NCI-H1092 treated with DMSO at 0.1 percent for 48 hours (cell line): ENCODE measurements around the gene MARCHF9.
"Not testable (repeated sequence)": the region's sequence is repeated elsewhere in the genome, so short reads cannot be mapped to it uniquely, and the experiment has no call there.

Source experiments
- DNase-seq: peaks from one replicate; lab custom pipeline; 2025; lab: John Stamatoyannopoulos, UW

MARCHF9 gene

DNA sequence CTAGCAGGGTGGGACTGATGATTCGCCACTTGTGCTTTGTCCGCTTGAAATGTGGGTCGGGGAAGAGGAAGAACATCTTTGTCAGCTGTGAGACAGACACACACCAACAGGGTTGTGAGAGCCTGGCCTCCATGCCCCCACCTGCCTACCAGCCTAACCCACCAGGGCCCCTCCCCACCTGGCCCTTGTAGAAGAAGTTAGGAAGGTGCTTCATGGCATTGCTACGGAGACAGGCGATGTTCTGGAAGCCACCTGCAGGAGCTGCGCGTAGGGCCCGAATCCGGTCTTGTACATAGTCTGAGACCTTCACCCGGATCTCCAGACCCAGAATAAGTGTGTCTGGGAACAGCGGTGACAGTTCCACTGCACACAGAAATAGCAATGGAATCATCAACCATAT, 14.7 kb downstream of the MARCHF9 start:
- no peak for DNase-seq

DNA sequence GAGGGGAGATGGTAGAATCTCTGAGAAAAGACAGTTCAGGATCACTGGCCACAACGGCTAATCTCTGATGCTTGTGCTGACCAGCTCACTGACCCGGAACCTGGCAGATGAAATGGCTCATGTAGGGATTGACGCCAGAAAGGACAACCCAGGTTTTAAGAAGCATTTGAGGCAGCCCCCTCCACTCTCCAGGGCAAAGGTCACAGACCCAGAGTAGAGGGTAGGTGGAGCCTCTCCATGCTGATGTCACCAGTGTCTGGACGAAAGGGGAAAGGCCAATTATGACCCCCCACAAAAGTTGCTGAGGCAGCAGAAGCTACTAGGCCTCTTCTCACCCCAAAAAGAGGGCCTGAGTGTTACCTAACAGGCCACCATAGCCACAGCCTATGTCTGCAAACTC, 15.8 kb downstream of the MARCHF9 start:
- no peak for DNase-seq

DNA sequence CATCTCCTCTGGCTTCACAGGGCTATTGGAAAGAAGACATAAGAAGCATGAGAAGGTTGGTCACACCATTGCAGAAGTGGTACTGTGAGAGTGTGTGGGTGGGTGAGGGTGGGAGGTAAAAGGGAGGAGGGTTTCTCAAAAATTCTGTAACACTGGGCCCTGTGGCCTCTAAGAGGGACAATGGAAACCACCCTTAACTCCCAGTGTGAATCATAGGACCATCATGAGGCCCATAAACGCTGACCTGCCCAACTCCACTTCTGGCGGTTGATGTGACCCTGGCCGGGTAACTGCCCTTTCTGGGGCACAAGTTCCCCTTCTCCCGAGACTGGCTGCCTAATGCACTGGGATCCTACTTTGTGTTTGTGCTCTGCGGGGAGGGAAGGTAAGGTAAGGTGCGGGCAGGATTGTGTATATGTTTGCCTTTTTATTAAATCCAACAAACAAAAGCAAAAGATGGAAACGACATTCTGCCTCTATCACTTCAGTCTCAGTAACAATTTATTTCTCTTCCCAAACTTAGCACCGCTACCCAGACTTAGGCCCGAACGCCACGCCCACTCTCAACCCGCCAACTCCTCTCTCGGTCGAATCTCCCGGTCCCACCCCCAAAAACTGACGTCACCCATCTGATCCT, 16.5 kb downstream of the MARCHF9 start:
- peak; percentile 65 for DNase-seq

GRCh38 chr12:57771873-57772428, 17.0 kb downstream of the MARCHF9 start, which contains the start of gene METTL1:
TSS of gene METTL1 (minus strand) at chr12:57772105. CDS start at chr12:57772083, 22 bp downstream.
- peak; percentile 84 for DNase-seq

DNA sequence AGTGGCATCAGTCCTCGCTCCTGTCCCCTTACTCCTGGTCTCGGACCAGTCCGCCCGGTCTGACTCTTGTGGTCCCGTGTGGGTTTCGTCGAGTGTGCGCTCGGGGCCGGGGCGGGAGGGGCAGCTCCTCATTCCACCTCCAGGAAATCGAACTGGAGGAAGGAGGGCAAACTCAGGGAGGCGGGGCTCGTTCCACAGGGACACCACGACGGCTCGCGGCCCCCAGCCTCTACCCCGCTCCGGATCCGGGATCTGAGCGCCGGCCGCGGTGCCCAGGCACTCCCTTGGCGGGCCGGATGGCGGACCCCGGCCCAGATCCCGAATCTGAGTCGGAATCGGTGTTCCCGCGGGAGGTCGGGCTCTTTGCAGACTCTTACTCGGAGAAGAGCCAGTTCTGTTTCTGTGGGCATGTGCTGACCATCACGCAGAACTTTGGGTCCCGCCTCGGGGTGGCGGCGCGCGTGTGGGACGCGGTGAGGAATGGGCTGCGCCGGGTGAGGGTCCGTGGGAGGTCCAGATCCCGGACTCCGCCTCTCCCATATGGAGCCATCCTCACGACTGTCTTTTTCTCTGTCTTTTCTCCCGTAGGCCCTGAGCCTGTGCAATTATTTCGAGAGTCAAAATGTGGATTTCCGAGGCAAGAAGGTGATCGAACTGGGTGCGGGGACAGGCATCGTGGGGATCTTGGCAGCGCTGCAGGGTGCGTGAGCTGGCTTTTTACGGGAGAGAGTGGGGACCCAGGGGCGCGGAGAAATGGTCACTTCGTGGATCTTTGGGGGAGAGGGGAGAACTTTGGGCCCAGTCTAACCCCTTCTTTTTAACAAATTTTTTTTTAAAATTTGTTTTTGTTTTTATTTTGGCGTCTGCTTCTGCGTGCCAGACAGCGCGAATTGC, 17.8 kb downstream of the MARCHF9 start, which contains the start of gene EEF1AKMT3:
Gene EEF1AKMT3 (plus strand): TSS at position 186 of the 894 bp plus-strand sequence. CDS start 111 bp downstream, at position 297.
- DNase-seq: no peak

DNA sequence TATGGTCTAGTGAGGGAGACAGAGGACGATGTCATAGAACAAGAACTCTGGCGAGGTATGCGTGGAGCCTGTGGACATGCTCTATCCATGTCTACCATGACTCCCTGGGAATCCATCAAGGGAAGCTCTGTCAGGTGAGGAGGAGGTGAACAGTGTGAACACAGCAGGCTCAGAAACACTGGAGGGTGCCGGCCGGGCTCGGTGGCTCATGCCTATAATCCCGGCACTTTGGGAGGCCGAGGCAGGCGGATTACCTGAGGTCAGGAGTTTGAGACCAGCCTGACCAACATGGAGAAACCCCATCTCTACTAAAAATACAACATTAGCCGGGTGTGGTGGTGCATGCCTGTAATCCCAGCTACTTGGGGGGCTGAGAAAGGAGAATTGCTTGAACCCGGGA, 19.7 kb downstream of the MARCHF9 start:
- DNase-seq: not testable (repeated sequence)

- no peak for DNase-seq
Measured at GRCh38 chr12:57775044-57775443, 20.1 kb downstream of the MARCHF9 start.

DNA sequence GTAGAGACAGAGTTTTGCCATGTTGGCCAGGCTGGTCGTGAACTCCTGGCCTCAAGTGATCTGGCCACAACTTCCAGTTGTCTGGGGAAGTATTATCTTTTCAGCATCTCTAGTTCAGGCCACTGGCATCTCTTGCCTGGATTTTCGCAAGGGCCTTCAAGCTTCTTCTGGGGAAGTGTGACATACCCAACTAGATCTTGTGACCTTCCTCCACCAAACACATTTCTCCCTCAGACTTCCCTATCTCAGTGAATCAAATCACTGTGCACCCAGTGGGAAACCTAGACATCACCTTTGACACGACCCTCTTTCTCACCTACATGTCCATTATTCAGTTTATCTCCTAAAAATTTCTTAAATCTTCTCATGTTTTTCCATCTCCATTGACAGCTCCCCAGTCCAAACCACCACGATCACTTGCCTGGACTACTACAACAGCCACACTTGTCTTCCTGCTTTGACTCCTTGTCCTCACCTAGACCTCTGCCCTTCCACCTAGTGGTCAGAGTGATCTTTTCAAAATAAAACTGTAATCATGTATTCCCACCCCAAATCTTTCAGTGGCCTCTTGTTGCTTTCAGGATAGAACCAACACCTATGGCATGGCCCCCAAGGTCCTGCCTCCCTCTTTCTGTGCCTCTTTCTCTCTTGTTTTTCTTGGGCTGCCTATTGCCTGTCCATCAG, 20.8 kb downstream of the MARCHF9 start:
- no peak for DNase-seq

DNA sequence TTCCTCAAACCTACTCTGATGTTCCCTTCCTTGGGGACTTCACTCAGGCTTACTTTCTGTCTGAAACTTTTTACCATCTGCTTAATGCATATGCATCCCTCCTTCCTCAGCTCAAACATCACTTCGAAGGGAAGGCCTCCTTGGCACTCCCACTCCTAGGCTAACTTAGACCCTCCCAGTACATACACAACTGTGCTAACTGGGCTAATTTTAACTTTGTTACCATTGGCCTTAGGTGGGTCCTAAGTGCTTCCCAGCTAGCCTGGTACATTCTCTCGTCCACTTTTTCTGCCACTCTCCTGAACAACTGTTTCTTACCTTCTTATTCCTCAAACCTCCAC, 21.3 kb downstream of the MARCHF9 start:
- no peak for DNase-seq

GRCh38 chr12:57777367-57777766, 22.5 kb downstream of the MARCHF9 start:
- DNase-seq: no peak

GRCh38 chr12:57777911-57778310, 23.0 kb downstream of the MARCHF9 start:
- no peak for DNase-seq

- DNase-seq: no peak
Measured at GRCh38 chr12:57779736-57780135, 24.8 kb downstream of the MARCHF9 start.

- no peak for DNase-seq
Measured at GRCh38 chr12:57780284-57780897, 25.5 kb downstream of the MARCHF9 start.

DNA sequence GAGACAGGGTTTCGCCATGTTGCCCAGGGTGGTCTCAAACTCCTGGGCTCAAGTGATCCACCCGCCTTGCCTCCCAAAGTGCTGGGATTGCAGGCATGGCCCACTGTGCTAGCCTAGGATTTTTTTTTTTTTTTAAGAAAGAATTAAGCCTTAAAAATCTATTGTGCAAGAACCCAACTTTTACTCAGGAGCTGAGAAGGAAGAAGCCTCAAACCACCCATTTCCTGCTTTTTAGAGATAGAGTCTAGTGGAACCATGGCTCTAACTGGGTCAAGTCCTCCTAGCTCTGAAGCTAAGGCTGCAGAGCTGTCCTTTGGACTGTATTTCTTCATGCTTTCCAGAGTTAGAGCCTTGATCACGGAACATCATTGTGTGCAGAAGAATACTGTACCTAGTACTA, 26.3 kb downstream of the MARCHF9 start:
- no peak for DNase-seq

DNA sequence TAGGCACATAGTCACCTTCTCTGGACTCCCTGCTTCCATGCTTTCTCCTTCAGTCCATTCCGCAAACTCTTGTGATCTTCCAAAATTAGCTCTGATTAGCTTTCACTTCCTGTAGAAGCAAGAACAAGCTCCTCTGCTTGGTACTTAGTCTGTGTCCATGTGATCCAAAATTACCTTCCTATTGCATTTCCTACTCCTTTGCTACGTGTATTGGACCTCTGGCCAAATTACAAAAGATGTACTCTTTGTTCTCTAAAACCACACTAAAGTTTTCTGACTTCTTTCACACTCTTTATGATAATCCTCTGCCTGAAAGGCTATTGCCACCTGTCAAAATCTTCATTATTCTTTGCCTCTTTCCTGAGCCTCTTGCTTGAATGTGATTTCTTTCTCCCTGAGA, 26.9 kb downstream of the MARCHF9 start:
- no peak for DNase-seq

GRCh38 chr12:57782243-57782607, 27.3 kb downstream of the MARCHF9 start:
- no peak for DNase-seq

DNA sequence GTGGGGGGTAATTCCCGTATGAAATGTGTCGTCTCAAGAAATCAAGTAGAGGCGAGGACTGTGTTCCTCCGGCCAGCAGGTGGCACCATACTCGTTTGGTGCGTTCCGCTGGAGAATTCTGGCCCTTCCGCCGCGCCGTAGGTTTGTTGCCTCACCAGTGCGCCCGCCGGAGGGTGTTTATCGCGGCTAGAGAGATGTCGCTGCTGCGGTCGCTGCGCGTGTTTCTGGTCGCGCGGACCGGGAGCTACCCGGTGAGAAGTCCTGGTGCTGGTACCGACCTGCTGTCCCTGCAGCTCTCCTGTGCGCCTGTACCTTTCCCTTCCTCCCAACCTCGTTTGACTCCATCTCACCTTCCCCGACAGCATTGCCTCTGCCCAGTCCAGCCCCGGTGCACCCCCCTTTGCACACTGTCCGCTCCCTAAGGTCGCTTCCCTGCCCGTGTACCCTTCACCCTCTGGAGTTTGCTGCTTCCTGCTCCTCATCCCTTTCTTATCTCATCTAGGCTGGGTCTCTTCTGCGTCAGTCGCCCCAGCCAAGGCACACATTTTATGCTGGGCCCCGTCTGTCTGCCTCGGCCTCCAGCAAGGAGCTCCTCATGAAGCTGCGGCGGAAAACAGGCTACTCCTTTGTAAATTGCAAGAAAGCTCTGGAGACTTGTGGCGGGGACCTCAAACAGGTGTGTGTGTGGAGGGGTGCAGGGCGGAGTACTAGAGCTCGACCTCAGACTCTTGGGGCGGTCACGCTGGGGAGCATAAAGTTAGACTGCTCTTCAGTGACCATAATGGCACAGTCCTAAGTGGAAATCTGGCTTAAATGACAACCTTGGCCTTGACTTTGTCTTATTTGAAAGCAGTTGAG, 27.9 kb downstream of the MARCHF9 start, which contains the start of gene TSFM:
Gene TSFM (plus strand): TSS at position 180 of the 858 bp plus-strand sequence. CDS start 15 bp downstream, at position 195.
- peak; percentile 81 for DNase-seq

DNA sequence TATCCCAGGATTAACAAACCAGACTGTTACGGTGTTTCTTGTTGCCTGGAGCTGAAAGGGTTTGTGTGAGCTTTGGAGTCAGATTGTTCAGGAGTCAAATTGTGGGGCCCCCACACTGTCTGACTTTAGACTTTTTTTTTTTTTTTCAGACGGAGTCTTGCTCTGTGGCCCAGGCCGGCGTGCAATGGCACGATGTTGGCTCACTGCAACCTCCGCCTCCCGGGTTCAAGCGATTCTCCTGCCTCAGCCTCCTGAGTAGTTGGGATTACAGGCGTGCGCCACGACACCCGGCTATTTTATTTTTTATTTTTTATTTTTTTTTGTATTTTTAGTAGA, 28.5 kb downstream of the MARCHF9 start:
- DNase-seq: no peak

GRCh38 chr12:57783861-57784260, 29.0 kb downstream of the MARCHF9 start:
- no peak for DNase-seq

- DNase-seq: no peak
Measured at GRCh38 chr12:57793920-57794319, 39.0 kb downstream of the MARCHF9 start.

GRCh38 chr12:57795354-57795753, 40.5 kb downstream of the MARCHF9 start:
- no peak for DNase-seq
